ENCODE results near the gene FAM20A. TPM values are rescaled to one million over a fixed set of nuclear protein-coding genes. Genes with fewer than 3 reads are reported as not detected.

The FAM20A gene
- total and polyA plus RNA-seq, 9 of the 15 experiments (the other 6 are each of a cell fraction or from before 2014, with no cell fraction given) = 0.07 TPM; not detected in 8

DNA sequence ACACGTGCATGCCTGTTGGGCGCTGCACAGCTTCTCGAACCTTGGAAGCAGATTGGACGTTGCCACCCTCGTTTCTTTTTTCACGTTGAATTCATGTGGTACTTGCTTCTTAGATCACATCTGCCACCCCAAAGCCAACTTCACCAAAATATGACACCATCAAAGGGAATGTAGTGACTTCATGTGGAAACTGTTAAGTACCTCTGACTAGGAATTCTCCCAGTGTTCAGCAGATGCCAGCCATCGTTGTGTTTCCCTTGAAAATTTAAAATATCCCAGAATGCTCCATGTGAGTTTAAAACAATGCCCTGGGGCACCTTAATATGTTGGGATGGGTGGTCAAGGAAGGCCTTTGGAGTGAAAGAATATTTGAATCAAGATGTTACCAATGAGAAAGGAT lies 22.6 kb upstream of the FAM20A start (continued):
- TF ChIP-seq CHD7 (IDR thresholded peaks at IDR 0.05; ENCODE audit: low read depth, low read length) (no peak), FOSL1 (tag; conservative IDR thresholded peaks at IDR 0.05) (no peak), CREB3L1 (IDR thresholded peaks at IDR 0.05; ENCODE audit: borderline replicate concordance, low read depth) (no peak), SREBF2 (CRISPR knock-in tag; IDR thresholded peaks at IDR 0.05) (no peak)

Data from K562 (cell line).